Stomach (tissue), 9 donors: Measurements from ENCODE around the gene MAPK4. TPM values are rescaled to one million over a fixed set of nuclear protein-coding genes. Genes with fewer than 3 reads are reported as not detected.

Experiments used
- DNase-seq, 2 donors: peaks; one replicate each; pipeline versions ENCODE4 v3.0.0 to v3.0.0-alpha.2; 2013 to 2019
- H3K27ac ChIP-seq, 5 donors: fragments of 200-600 bp in 4 of 5; sonication (generic) in 4 of 5; one replicate each; pipeline ENCODE4 v1.5.1; 2013 to 2019; ENCODE audit warnings: mild to moderate bottlenecking in 1 of 5, moderate library complexity in 1 of 5
- H3K27me3 ChIP-seq, 3 donors: fragments of 200-600 bp; sonication (generic); one replicate each; pipeline ENCODE4 v1.5.1; 2017 to 2019; ENCODE audit warnings: mixed run types in 1 of 3
- H3K36me3 ChIP-seq, 4 donors: fragments of 200-600 bp; sonication (generic); 1 replicate in 3 of 4; 2 replicates in 1 of 4; pipeline ENCODE4 v1.5.1; 2016 to 2019
- H3K4me1 ChIP-seq, 4 donors: fragments of 200-600 bp; sonication (generic); one replicate each; pipeline ENCODE4 v1.5.1; 2016 to 2019
- H3K4me3 ChIP-seq, 4 donors: fragments of 200-600 bp; sonication (generic) in 3 of 4; one replicate each; pipeline ENCODE4 v1.5.1; 2016 to 2019; ENCODE audit warnings: mild to moderate bottlenecking in 1 of 4
- H3K9me3 ChIP-seq, 4 donors: fragments of 200-600 bp; sonication (generic); one replicate each; pipeline ENCODE4 v1.5.1; 2016 to 2019
- CTCF ChIP-seq, 7 experiments: fragments of 450-650 bp in 4 of 7; fragments of 200-600 bp in 3 of 7; sonication (generic) in 3 of 7; IDR thresholded peaks; one replicate each; pipeline ENCODE4 v1.5.1; 2016 to 2019; ENCODE audit warnings: antibody characterized with exemption in 7 of 7, control low read depth in 2 of 7, mild to moderate bottlenecking in 1 of 7
- EP300 ChIP-seq: sonication (generic); formaldehyde crosslinking; IDR thresholded peaks from one replicate; pipeline ENCODE4 v1.6.1; 2017; ENCODE audit warnings: antibody characterized with exemption
- POLR2A ChIP-seq, 4 donors: fragments of 450-650 bp; IDR thresholded peaks; one replicate each; pipeline ENCODE4 v1.6.1; 2016; ENCODE audit warnings: antibody characterized with exemption in 4 of 4, control low read depth in 2 of 4, mild to moderate bottlenecking in 1 of 4, moderate library complexity in 1 of 4
- POLR2AphosphoS5 ChIP-seq, 3 donors: sonication (generic); formaldehyde crosslinking; IDR thresholded peaks; one replicate each; pipeline ENCODE4 v1.6.1; 2016; ENCODE audit warnings: antibody characterized with exemption in 3 of 3
- WGBS, 5 donors: extraction: QIAGEN DNeasy Blood & Tissue Kit in 3 of 5; methylation state at CpG; one replicate each; pipeline versions ENCODE4 v1.1.5 to v1.1.7; 2013 to 2018; 5-methylcytosine and 5-hydroxymethylcytosine counted together
- intact Hi-C: fragments of 100-400 bp; cut with DNase I; formaldehyde crosslinking; loops from one replicate; pipeline ENCODE4 v1.15.1; 2023; ENCODE audit warnings: low total_unique reads
- polyA plus RNA-seq, 3 donors: library from polyadenylated mRNA; stranded (reverse); fragments of 200-250 nt; gene quantifications; one replicate each; pipeline ENCODE4 v1.2.3, GENCODE V29; 2013
- total RNA-seq, 5 donors: library from RNA; depleted of rRNA; stranded (reverse); fragments of >200 nt; gene quantifications; one replicate each; pipeline versions ENCODE4 v1.1.0 to v1.2.3, GENCODE V29; 2014 to 2016
- donor health status: healthy with polysubstance abuse.
- donor health status: Bipolar disorder and iron deficiency.
- donor health status: healthy.

The MAPK4 gene
- total and polyA plus RNA-seq, 8 donors: 0.19 to 86.0 (median 4.2) TPM

GRCh38 chr18:50715919-50716318, 156.0 kb downstream of the MAPK4 start:
- Histone ChIP-seq H3K27ac (no peak overlapping the region), H3K27me3 (no peaks in the 10 kb centered on the region), H3K9me3 (peaks cover 0 to 5% (median 2%) of the 10 kb centered on the region in 4 donors), H3K4me3 (no peak overlapping the region), H3K4me1 (no peaks in the 10 kb centered on the region), H3K36me3 (peaks cover 0 to 10% (median 0%) of the 10 kb centered on the region in 4 donors)
- no peak for DNase-seq
- intact Hi-C loops: no loop called here
- 81 to 89% (median 86%) methylated on average over 7 of the region's 7 CpGs for WGBS, 5 donors
- TF ChIP-seq CTCF (IDR thresholded peaks at IDR 0.05) (no peak), POLR2A (IDR thresholded peaks at IDR 0.05) (no peak), EP300 (no peak), POLR2AphosphoS5 (IDR thresholded peaks at IDR 0.05) (no peak)

GRCh38 chr18:50716902-50717301, 157.0 kb downstream of the MAPK4 start:
- intact Hi-C loops: no loop called here
- Histone ChIP-seq H3K9me3 (peaks cover 0 to 5% (median 2%) of the 10 kb centered on the region in 4 donors), H3K4me1 (no peaks in the 10 kb centered on the region), H3K36me3 (peaks cover 0 to 10% (median 0%) of the 10 kb centered on the region in 4 donors), H3K27me3 (no peaks in the 10 kb centered on the region), H3K4me3 (no peak overlapping the region), H3K27ac (no peak overlapping the region)
- no peak for TF ChIP-seq EP300
- no peak for TF ChIP-seq POLR2AphosphoS5 (IDR thresholded peaks at IDR 0.05)
- no peak for TF ChIP-seq CTCF (IDR thresholded peaks at IDR 0.05)
- no peak for TF ChIP-seq POLR2A (IDR thresholded peaks at IDR 0.05)
- DNase-seq: no peak
- 82 to 92% (median 83%) methylated on average over 4 of the region's 4 CpGs for WGBS, 5 donors

- DNase-seq: no peak
- peaks cover 0 to 10% (median 0%) of the 10 kb centered on the region in 4 donors for H3K36me3 ChIP-seq
- no peak for TF ChIP-seq CTCF (IDR thresholded peaks at IDR 0.05)
- TF ChIP-seq EP300: no peak
- no peak for TF ChIP-seq POLR2AphosphoS5 (IDR thresholded peaks at IDR 0.05)
- no peak for TF ChIP-seq POLR2A (IDR thresholded peaks at IDR 0.05)
- no peak overlapping the region for H3K27ac ChIP-seq
- no peaks in the 10 kb centered on the region for H3K27me3 ChIP-seq
- intact Hi-C loops: no loop called here
- WGBS, 5 donors: 63 to 90% (median 68%) methylated on average over 2 of the region's 2 CpGs
- peaks cover 0 to 5% (median 2%) of the 10 kb centered on the region in 4 donors for H3K9me3 ChIP-seq
- H3K4me1 ChIP-seq: no peaks in the 10 kb centered on the region
- H3K4me3 ChIP-seq: no peak overlapping the region
Observed at GRCh38 chr18:50717563-50717962, 157.7 kb downstream of the MAPK4 start.

GRCh38 chr18:50719471-50720324, 159.8 kb downstream of the MAPK4 start:
- intact Hi-C loops: no loop called here
- H3K27ac ChIP-seq: no peak overlapping the region
- no peak for DNase-seq
- TF ChIP-seq POLR2A (IDR thresholded peaks at IDR 0.05) (no peak), POLR2AphosphoS5 (IDR thresholded peaks at IDR 0.05) (no peak), CTCF (IDR thresholded peaks at IDR 0.05) (no peak), EP300 (no peak)
- H3K27me3 ChIP-seq: no peaks in the 10 kb centered on the region
- WGBS, 5 donors: 75 to 91% (median 86%) methylated on average over 10 to 11 of the region's 11 CpGs
- H3K4me3 ChIP-seq: no peak overlapping the region
- peaks cover 0 to 5% (median 2%) of the 10 kb centered on the region in 4 donors for H3K9me3 ChIP-seq
- peaks cover 0 to 10% (median 0%) of the 10 kb centered on the region in 4 donors for H3K36me3 ChIP-seq
- no peaks in the 10 kb centered on the region for H3K4me1 ChIP-seq
